AG09319 (cell line): ENCODE data around the gene RNF223.

ENCODE experiments used
- DNase-seq: peaks from one replicate; pipeline ENCODE4 v3.0.0-alpha.2; 2010; ENCODE audit warnings: low read depth; ENCODE audit errors: extremely low read depth
- CTCF ChIP-seq: IDR thresholded peaks from 2 replicates; pipeline ENCODE4 v1.5.1; 2011; ENCODE audit warnings: low read depth, mild to moderate bottlenecking, inconsistent platforms, low read length, moderate library complexity

Gene RNF223

DNA sequence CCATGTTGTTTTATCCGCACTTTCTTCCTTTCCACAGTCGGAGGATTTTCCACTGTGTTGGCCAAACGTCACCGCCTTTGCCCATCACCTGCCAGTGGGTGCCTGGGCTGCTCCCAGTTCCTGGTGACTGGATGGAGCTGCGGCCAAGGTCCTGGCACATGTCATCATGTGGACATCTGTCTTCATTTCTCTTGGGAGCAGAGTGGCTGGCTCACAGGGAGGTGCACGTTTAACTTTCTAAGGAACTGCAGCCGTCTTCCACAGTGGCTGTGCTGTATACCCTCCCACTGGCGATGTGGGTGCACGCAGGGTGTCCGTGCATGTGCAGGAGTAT, 19.5 kb upstream of the RNF223 start:
- no peak for TF ChIP-seq CTCF
- DNase-seq: no peak

DNA sequence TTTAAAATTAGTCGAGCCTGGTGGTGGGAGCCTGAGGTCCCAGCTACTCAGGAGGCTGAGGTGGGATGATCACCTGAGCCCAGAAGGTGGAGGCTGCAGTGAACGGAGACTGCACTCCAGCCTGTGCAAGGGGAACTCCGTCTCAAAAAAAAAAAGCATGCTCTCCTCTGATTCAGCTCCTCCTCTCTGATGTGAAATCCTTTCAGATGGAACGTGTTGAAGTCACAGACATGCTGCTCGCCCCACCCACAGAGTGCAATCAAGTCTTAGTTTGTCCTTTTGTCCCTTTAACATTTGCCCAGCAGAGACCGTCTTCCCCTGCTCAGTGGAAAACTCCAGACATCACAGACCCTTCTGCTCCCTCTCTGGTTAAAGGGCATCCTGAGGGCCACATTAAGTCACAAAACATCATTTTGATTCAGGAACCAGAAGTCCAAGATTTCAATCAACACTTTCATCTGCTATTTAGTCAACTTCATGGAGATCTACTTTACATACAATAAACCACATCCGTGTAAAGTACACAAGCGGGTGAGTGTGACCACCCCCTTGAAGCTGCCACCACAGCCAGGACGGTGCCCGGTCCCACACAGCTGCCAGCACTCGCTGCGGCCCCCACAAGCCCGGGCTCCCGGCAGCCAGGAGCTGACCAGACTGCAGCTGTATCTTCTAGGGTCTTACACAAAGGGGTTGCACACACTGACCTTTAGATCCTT, 18.9 kb upstream of the RNF223 start:
- DNase-seq: no peak
- no peak for TF ChIP-seq CTCF

DNA sequence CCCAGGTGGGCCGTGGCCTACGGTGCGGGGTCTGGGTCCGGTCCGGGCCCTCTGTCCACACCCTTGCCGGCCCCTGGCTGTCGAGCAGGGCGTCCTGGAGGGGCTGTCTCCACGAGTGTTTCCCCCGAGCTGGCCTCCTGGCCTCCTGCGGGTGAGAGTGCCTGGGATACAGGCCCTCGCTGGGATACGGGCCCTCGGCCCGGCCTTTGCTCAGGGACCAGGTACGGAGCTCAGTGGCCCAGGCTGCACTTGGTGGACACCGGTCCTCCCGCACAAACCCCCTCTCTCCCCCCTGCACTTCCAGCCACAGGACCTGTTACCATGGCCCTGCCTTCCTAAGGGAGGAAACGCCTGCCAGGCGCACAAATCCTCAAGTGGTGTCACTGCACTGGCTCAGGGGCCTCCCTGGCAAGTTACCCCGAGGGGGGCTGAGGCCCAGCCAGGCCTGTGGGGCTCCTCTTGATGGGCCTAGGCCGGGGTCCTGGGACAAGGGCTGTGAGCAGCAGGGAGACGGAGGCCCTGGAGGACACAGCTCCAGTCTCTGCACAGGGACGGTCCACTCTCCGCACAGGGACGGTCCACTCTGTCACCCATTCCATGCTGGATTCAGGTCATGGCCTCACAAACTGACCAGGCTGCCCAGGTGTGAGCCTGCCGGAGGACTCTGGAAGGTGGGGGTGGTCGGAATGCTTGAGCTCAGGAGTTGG, 18.2 kb upstream of the RNF223 start:
- DNase-seq: no peak

DNA sequence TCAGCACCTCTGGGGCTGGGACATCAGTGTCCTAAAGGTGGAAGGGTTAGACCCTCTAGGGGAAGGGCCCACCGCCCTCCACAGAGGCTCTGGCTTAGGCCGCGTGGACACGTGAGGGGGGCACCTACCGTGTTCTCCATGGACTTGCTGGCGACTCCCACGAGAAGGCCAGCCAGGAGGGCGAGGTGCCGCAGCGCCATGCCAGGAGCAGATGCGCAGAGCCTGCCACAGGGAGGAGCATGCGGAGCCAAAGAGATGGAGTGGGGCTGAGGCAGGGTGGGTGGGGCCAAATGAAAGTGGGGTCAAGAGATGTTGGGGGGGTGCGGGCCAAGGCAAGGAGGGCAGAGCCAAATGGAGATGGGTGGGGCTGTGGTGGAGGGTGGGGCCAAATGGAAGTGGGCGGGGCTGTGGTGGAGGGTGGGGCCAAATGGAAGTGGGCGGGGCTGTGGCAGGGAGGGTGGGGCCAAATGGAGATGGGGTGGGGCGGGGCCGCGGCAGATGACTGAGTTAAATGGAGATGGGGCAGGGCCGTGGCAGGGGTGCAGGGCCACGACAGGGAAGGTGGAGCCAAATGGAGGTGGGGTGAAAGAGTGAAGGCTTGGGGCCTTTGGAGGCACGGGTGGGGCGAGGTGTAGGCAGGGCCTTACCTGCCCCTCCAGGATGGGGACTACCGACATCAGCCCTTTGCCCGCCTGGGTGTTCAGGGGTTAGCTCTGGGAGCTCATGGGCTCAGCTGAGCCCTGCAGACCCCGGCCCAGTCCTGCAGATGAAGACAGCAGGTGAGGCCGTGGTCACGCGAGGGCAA, 17.4 kb upstream of the RNF223 start:
- no peak for DNase-seq
- no peak for TF ChIP-seq CTCF

More for the DNA sequence above, 18.2 kb upstream of the RNF223 start:
- no peak for TF ChIP-seq CTCF

- no peak for TF ChIP-seq CTCF
- DNase-seq: no peak
Measured at GRCh38 chr1:1090424-1091343, 16.6 kb upstream of the RNF223 start.

DNA sequence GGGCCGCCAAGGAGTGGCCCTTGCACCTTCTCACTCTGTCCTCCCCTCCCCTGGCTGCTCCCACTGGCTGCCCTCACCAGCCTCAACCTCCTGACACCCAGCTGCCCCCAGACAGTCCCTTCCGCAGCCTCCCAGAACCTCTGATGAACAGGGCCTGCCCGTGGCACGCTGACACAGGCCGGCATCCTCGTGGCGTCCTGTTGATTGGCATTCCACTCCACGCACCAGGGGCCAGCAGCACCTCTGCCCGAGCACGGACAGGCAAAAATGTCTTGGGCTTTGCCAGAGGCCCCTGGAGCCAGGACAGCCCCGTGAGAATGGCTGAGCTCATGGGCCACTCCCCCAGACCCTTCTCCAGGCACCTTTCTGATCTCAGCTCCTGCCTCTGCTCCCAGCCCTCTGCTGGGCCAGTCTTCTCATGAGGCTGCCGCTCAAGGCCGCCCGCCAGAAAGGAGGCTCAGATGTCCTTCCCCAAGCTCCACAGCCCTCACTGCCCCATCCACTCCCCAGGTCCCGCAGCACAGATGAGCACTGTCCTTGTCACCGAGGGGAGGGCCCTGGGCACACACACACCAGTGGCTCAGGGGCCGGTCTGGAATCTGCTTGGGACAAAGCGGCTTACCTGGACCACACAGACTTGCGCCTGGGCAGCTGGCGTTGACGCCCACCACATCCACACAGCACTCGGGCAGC, 15.8 kb upstream of the RNF223 start:
- no peak for DNase-seq
- TF ChIP-seq CTCF: no peak
